ENCODE measurements around the gene GRIN1. TPM values are rescaled to one million over a fixed set of nuclear protein-coding genes. Genes with fewer than 3 reads are reported as not detected.

GRIN1 gene
- total RNA-seq, 4 donors from 2014 or later: not detected

DNA sequence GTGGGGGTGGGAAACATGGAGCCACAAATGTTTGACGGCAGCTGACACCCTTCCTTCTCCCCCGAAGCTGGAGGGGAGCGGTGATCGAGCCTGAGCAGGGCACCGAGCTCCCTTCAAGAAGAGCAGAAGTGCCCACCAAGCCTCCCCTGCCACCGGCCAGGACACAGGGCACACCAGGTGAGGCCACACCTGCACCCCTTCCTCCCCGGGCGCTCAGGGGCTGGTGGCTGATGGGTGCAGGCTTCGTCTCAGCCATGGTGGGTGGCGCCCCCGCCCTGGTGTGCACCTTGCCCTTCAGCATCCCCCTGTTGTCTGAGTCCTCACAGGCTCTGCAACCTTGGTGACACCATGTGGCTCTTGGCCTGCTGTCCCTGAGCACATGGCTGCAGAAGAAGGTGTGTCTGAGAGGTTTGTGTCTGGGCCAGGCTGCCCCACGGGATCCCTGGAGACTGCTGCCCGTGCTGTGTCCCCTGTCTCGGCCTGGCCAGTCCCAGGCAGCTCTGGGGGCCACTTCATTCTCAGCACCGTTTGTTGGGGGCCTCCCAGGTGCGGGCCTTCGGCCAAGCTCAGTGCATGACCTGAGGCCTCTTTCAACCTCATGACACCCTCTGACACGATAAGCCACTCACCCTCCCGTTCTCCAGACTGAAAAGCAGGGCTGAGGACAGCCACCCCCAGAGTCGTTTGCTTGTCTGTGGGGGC lies 41.0 kb upstream of the GRIN1 start:
- H3K27ac ChIP-seq: no peak overlapping the region
- H3K36me3 ChIP-seq: peaks cover 32 to 38% of the 10 kb centered on the region in 2 donors
- no peak for DNase-seq
- no peak overlapping the region for H3K4me3 ChIP-seq (replicated peaks in 1 of 3)
- no peak for TF ChIP-seq POLR2A (IDR thresholded peaks at IDR 0.05)
- TF ChIP-seq, protein P1, sequence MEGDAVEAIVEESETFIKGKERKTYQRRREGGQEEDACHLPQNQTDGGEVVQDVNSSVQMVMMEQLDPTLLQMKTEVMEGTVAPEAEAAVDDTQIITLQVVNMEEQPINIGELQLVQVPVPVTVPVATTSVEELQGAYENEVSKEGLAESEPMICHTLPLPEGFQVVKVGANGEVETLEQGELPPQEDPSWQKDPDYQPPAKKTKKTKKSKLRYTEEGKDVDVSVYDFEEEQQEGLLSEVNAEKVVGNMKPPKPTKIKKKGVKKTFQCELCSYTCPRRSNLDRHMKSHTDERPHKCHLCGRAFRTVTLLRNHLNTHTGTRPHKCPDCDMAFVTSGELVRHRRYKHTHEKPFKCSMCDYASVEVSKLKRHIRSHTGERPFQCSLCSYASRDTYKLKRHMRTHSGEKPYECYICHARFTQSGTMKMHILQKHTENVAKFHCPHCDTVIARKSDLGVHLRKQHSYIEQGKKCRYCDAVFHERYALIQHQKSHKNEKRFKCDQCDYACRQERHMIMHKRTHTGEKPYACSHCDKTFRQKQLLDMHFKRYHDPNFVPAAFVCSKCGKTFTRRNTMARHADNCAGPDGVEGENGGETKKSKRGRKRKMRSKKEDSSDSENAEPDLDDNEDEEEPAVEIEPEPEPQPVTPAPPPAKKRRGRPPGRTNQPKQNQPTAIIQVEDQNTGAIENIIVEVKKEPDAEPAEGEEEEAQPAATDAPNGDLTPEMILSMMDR (IDR thresholded peaks at IDR 0.05): no peak
- intact Hi-C loops (cut with DNase I): no loop called here
- H3K9me3 ChIP-seq: no peaks in the 10 kb centered on the region
- 91 to 96% methylated on average over 5 to 6 of the region's 20 CpGs for WGBS, 2 donors
- no peaks in the 10 kb centered on the region for H3K27me3 ChIP-seq
- no peaks in the 10 kb centered on the region for H3K4me1 ChIP-seq

DNA sequence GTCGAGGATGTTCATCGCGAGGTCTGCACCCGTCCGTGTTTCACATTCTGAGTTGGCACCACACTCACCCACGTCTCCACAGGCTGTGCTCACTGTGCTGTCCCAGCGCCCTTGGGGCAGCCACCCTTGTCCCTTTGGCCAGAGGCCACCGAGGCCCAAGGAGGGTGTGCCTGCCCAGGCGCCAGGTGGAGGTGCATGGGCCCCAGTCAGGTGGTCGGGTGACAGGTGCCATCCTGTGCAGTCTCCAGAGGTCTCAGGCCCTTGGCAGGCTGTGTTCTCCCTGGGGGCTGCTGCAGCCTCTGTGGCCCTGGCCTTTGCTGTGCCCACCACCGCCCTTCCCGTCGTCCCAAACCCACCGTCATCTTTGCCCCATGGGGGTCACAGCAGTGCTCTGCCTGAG lies 39.7 kb upstream of the GRIN1 start:
- WGBS, 2 donors: 93 to 95% methylated on average over 11 to 14 of the region's 14 CpGs
- H3K4me3 ChIP-seq (replicated peaks in 1 of 3): no peak overlapping the region
- TF ChIP-seq POLR2A (IDR thresholded peaks at IDR 0.05): no peak
- TF ChIP-seq, protein P1 (IDR thresholded peaks at IDR 0.05): no peak
- no peak overlapping the region for H3K27ac ChIP-seq
- intact Hi-C loops (cut with DNase I): no loop called here
- no peaks in the 10 kb centered on the region for H3K9me3 ChIP-seq
- no peak for DNase-seq
- peaks cover 43 to 50% of the 10 kb centered on the region in 2 donors for H3K36me3 ChIP-seq
- no peaks in the 10 kb centered on the region for H3K4me1 ChIP-seq
- H3K27me3 ChIP-seq: no peaks in the 10 kb centered on the region

DNA sequence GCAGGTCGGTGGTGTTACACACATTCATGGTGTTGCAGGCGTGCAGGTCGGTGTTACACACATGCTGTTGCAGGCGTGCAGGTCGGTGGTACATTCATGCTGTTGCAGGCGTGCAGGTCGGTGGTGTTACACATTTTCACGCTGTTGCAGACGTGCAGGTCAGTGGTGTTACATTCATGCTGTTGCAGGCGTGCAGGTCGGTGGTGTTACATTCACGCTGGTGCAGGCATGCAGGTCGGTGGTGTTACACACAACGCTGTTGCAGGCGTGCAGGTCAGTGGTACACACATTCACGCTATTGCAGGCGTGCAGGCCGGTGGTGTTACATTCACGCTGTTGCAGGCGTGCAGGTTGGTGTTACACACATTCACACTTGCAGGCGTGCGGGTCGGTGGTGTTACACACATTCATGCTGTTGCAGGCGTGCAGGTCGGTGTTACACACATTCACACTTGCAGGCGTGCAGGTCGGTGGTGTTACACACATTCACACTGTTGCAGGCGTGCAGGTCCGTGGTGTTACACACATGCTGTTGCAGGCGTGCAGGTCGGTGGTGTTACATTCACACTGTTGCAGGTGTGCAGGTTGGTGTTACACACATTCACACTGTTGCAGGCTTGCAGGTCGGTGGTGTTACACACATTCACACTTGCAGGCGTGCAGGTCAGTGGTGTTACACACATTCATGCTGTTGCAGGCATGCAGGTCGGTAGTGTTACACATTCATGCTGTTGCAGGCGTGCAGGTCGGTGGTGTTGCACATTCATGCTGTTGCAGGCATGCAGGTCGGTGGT lies 35.6 kb upstream of the GRIN1 start:
- Histone ChIP-seq H3K36me3 (peaks cover 61 to 70% of the 10 kb centered on the region in 2 donors), H3K9me3 (no peaks in the 10 kb centered on the region), H3K27me3 (no peaks in the 10 kb centered on the region), H3K4me3 (replicated peaks in 1 of 3) (no peak overlapping the region), H3K27ac (no peak overlapping the region), H3K4me1 (no peaks in the 10 kb centered on the region)
- WGBS, 2 donors: 93 to 94% methylated on average over 30 to 37 of the region's 37 CpGs
- intact Hi-C loops (cut with DNase I): no loop called here
- TF ChIP-seq, protein P1 (IDR thresholded peaks at IDR 0.05): no peak
- no peak for TF ChIP-seq POLR2A (IDR thresholded peaks at IDR 0.05)
- no peak for DNase-seq

DNA sequence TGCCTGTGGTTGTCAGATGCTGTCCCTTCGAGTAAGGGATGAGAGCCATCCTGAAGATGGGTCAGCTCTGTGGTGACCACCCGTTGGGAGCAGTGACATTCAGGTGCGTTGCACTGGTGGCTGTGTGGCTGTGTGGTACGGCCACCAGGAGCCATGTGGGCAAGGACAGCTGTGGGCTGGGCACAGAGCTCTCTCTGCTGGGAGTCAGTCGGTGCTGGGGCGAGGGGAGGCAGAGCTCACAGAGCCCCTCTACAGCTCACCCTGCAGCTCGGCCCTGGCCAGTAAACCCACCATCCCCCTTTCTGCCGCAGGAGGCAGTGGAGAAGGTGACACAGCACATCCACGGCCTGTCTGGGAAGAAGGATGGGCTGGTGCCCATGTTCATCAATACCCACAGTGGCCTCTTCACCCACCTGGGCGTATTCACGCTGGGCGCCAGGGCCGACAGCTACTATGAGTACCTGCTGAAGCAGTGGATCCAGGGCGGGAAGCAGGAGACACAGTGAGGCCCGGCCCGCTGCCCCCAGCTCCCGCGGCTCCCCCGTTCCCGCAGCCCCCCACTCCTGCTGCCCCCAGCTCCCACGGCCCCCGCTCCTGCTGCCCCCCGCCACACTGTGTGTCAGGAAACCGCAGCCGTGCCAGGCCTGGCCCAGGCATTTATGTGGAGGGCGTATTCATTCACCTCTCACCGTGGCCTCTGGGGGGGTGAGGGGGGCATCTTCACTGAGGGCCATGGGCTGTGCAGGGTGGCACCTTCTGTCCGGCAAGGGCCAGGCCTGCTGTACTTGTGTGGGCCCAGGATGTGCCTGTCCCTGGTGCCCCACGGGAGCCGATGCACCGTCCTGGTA lies 32.9 kb upstream of the GRIN1 start:
- TF ChIP-seq POLR2A (IDR thresholded peaks at IDR 0.05): no peak
- TF ChIP-seq, protein P1 (IDR thresholded peaks at IDR 0.05): no peak
- 92 to 97% methylated on average over 7 to 15 of the region's 31 CpGs for WGBS, 2 donors
- intact Hi-C loops (cut with DNase I): no loop called here

More for the DNA sequence above, 32.9 kb upstream of the GRIN1 start:
- Histone ChIP-seq H3K36me3 (peaks cover 60 to 66% of the 10 kb centered on the region in 2 donors), H3K9me3 (no peaks in the 10 kb centered on the region), H3K27ac (no peak overlapping the region), H3K27me3 (no peaks in the 10 kb centered on the region), H3K4me3 (replicated peaks in 1 of 3) (no peak overlapping the region), H3K4me1 (no peaks in the 10 kb centered on the region)
- DNase-seq: no peak

All from thyroid gland (tissue), 4 donors.